ENCODE measurements around the gene CACNG7. TPM values are rescaled to one million over a fixed set of nuclear protein-coding genes. Genes with fewer than 3 reads are reported as not detected.

Gene CACNG7
- total RNA-seq, 4 donors from 2014 or later = 1.0 TPM; not detected in 3

- Histone ChIP-seq H3K9me3 (no peaks in the 10 kb centered on the region), H3K4me1 (peaks cover 0 to 16% of the 10 kb centered on the region in 2 donors), H3K4me3 (peak overlapping the region; percentile 22 to 36), H3K27ac (no peak overlapping the region), H3K36me3 (no peaks in the 10 kb centered on the region), H3K27me3 (peaks cover 22 to 32% of the 10 kb centered on the region in 2 donors)
- TF ChIP-seq CTCF (IDR thresholded peaks at IDR 0.05) (peak in 2 of 4 experiments; percentile 3 to 12), POLR2A (IDR thresholded peaks at IDR 0.05) (no peak)
- DNase-seq = peak; percentile 91 to 96
- intact Hi-C loops (cut with DNase I; ENCODE audit: low total_unique reads) = loop anchor here (5.0 kb wide), 1 partner anchor 313 kb away; the partner anchor contains the start of gene TSEN34
Observed at GRCh38 chr19:53879140-53880081, 29.7 kb upstream of the CACNG7 start.

- H3K27ac ChIP-seq = no peak overlapping the region
- no peaks in the 10 kb centered on the region for H3K36me3 ChIP-seq
- H3K9me3 ChIP-seq = no peaks in the 10 kb centered on the region
- intact Hi-C loops (cut with DNase I; ENCODE audit: low total_unique reads) = no loop called here
- peaks cover 0 to 16% of the 10 kb centered on the region in 2 donors for H3K4me1 ChIP-seq
- H3K4me3 ChIP-seq = no peak overlapping the region
- H3K27me3 ChIP-seq = peaks cover 25 to 33% of the 10 kb centered on the region in 2 donors
- DNase-seq = no peak
- TF ChIP-seq CTCF (IDR thresholded peaks at IDR 0.05) (no peak), POLR2A (IDR thresholded peaks at IDR 0.05) (no peak)
Observed at GRCh38 chr19:53880711-53881481, 28.2 kb upstream of the CACNG7 start.

GRCh38 chr19:53881482-53882390 is 27.3 kb upstream of the CACNG7 start, which contains the start of gene PRKCG:
TSS of gene PRKCG (plus strand) at chr19:53882197. CDS start at chr19:53882495, 298 bp downstream.
- no peak for DNase-seq
- intact Hi-C loops (cut with DNase I; ENCODE audit: low total_unique reads) = no loop called here
- peaks cover 25 to 33% of the 10 kb centered on the region in 2 donors for H3K27me3 ChIP-seq

More at GRCh38 chr19:53881482-53882390, 27.3 kb upstream of the CACNG7 start, which contains the start of gene PRKCG:
- H3K4me3 ChIP-seq = no peak within 1 kb of the TSS
- H3K4me1 ChIP-seq = peaks cover 0 to 16% of the 10 kb centered on the region in 2 donors
- H3K36me3 ChIP-seq = no peaks in the 10 kb centered on the region
- no peaks in the 10 kb centered on the region for H3K9me3 ChIP-seq
- TF ChIP-seq CTCF (IDR thresholded peaks at IDR 0.05) (peak; percentile 29 to 50 (median 44)), POLR2A (IDR thresholded peaks at IDR 0.05) (no peak)
- no peak within 1 kb of the TSS for H3K27ac ChIP-seq
